Measurements from ENCODE around the gene ENDOV.
A peak's percentile ranks its signal among the peaks of the same experiment; 100 is the strongest.

The ENDOV gene

DNA sequence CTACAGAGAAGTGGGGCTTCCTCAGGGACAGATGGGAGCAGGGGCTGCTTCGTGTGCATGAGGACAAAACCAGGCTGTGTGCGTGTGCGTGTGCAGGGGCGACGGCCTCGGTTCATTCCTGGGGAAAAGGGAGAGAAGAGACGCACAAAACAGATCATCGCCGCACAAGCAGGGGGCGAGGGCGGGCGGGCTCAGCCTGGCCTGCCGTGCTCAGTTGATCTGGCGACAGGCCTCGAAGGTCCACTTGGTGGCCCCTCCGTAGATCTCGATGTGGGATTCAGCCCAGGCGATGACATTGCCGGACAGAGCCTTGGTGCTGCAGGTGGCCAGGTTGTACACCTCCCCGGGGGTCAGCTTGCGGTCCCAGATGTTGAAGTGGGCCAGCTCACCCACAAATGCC, 55.6 kb downstream of the ENDOV start:
- no peak for DNase-seq

DNA sequence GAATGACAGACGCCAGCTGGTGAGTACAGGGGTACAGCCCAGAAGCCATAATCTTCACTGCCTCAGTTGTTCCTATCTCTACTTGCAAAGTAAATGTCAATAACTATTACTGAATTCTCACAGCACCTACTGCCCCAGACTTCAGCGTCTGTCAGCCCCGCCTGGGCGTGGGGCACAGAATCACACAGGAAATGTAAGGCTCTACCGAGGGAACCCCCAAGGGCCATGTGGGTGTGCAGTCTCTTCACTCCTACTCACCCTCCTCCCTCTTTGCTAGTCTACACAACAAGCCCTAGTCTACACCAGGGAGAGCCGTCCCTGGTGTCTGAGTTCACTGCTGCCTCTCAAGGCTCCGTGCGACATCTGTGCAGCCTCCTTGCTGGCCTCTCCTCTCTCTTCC, 57.0 kb downstream of the ENDOV start:
- no peak for DNase-seq

DNA sequence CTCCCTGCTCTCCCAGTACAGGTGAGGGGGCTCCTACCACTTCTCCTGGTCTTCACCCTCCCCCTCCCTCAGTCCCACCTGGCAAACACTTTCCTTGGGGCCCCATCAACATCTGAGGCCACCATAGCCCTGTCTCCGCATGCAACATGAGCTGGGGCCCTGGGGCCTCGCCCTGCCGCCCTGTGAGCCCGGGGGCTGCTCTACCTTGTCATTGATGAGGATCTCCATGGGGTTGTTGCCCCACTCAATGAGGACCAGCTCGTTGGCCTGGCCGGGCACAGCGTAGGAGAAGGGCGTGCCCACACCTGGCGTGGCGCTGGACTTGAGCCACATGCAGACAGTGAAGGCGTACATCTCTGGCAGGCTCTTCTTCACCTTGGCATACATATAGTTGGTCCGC, 58.0 kb downstream of the ENDOV start:
- no peak for DNase-seq

DNA sequence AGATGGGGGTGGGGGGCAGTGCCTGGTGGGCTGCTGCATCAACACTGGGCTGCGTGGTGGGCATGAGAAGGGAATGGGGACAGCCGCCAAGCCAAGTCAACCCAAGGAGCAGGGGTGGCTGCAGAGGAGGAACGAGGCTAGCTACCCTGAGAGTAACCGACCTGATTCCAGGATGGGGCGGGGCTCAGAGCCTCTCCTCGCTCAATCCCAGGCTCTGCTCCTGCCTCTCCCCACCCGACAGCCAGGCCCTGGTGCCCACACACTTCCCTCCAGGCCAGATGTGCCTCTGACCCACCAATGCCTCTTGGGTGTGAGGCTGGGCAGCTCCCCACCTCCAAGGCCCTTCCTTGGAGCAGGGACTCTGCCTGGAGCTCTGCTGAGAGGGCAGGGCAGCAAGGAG, 58.7 kb downstream of the ENDOV start:
- DNase-seq = no peak

DNA sequence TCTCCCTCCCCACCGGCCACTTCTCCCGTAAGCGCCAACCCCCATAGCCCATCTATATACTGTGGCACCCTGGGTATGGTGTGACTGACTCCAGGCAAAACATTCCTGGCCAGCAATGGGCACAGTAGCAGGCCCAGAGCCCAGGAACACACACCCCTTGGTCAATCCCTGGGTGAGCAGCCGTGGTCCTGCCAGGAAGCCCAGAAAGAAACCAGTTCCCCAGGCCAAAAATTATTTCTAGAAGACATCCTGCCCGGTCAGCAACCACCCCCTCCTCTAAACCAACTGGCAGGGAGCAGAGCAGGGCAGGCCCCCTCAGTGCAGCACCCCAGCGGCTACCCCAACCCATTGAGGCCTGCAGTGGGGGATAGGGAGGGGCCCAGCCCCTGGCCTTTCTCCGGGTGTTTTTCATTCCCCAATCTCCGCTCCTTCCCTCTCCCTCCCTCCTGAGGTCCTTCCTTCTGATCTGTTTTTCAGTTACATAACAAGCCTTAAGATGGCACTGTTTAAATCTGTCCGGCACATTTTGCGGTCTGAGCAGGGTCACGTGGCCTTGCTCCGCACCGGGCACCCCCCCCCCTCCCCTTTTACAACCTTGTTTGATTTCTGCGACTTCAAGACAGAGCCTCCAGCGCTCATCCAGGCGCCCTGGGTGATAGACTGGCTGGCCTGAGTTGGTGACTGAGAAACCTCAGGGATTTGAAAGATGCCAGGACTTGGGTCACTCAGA, 59.4 kb downstream of the ENDOV start:
- DNase-seq = no peak

DNA sequence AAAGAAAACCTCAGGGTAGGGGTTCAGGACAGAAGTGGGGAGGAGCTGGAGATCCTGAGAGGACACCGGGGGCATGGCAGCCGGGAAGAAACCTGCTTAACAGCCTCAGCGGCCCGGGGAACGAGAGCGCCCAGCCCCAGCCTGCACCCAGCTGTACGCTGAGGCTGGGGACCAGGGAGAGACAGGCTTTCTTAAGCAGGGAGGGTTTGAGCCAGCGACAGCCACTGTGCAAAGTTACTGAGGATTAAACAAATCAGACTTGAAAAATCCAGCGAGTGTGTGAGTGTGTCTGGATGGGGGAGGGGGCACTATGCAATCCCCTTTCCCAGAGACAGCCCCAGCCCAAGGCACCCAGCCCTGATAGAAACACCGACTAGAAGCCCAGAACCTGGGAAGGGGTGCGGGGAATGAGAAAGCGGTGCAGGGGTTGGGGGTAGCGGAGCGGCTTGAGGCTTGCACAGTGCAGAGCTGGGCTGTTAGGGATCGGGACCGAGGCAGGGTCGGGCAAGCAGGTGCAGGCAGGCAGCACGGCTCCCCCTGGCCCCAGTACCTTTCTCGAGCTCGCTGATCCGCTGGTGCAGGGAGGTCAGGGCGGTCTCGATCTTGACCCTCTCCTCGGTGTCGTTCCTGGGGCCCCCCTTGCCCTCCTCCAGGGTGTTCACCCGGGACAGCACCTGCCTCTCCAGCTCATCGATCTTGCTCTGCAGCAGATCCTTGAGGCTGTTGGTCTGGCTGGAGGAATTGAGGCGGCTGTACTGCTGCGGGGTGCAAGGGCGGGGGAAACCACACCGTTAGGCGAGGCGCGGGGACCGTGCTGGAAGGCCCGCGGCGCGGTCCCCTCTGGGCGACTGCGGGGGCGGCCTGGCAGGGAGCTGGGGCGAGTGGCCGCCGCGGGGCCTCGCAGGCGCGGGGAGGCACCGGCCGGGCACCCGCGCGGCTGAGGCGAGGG, 60.3 kb downstream of the ENDOV start:
- DNase-seq = no peak

DNA sequence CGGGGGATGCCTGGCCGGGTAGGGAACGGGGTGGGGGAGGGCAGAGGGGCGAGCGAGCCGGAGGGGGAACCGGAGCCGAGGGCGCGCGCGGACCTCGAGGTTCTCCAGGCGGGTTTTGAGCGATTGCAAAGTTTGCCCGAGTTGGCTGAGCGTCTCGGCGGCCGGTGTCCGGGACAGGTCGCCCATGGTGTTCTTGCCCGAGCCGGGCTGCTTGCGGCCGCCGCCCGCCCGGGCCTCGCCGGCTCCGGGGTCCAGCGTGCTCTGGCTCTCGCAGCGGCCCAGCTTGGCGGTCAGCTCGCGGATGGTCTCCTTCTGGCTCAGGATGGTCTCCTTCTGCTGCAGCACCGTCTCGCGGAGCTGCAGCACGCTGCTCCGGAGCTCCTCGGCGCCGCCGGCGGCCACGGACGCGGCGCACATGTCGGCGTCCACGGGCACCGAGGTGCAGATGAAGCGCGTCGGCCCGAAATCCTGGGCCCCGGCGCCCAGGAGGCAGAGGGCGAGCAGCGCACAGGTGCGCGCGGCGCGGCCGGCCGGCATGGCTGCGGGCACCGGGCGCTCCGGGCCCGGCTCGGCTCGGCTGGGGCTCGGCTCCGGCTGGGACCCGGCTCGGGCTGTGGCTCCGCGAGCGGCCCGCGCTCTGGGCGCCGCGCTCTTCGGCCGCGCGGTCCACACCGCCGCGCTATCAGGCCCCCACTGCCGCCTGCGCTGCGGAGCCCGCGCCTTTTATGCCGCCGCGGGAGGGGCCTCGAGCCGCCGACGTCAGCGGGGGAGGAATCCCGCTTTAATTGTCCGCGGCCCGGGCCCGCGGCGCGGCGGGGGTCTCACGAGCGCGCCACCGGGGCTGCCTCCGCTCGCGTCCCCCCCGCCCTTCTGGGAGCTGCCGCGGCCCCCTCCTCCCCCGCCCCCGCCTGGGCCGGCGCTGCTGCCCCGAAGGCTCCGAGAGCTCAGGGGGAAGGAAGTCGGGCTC, 61.2 kb downstream of the ENDOV start, which contains the start of gene NPTX1:
NPTX1 (minus strand) TSS at position 698 of the 967 bp plus-strand sequence; CDS start at position 537, 161 bp downstream.
- DNase-seq = no peak

DNA sequence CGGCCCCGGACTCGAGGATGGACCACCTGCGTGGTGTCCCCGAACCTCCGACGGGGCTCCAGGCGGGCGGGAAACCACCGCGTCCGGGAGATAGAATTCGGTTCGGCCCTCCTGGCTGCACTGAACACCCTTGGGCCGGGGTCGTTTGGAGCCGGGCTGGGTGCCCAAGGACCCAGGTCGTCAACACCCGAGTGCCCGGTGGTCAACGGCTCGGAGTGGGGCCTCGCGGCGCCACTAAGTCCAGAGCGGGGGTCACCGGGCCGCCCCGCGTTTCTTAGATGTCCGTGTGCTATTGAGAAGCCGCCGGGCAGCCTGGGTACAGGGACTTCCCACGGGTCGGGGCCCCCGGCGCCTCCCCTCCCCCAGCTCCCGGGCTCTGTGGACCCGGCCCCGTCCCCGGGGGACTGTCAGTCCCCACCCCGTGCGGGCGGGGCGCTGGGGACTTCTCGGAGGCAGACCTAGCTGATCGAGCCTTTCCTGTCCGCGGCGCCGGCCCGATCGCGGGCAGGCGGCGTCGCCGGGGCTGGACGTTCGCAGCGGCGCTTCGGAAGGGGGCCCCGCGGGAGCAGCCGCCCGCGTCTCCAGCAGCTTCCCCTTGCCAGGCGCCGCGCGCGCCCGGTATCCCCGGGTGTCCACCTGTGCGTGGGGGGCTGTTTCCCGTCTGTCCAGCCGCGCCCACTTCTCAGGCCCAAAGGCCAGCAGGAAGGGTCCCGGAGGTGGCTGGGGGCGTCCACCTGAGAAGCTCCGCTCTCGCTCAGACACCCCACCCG, 62.1 kb downstream of the ENDOV start:
- no peak for DNase-seq

DNA sequence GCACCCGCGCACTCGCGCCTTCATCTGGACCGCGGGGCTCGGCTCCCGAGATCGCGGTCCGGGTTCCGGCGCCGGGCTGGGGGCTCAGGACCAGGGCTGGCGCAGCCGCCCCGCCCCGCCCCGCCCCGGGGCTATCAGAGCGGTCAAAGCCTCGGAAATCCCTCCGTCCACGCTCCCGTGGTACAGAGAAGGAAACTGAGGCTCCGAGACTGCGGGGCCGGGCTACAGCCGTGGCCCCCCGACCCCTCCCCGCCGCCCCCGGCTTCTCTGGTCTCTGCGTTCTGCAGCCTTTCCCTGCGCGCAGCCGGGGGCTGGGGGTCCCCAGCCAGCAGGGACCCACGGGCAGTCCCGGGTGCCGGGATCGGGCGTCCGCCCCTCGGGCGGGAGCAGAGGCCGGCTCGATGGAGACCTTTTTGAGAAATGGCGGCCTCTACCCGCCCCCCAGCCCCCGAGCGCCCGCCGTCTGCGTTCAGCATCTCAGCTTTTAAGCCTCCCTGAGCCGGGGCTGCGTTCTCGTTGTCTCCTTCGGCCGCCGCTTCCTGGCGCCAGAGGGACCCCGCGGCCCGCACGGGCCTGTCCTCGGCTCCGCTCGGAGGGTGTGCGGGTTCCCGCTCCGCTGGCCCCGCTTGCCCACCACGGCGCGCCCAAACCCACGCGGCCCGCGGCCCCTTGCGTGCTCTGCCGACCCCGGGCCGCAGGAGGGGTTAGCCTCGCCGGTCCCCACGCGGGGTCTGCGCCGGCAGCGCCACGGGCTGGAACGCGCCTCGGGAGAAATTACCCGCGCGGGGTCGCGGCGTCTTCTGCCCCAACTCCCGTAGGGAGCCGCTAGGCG, 62.9 kb downstream of the ENDOV start:
- DNase-seq = peak; percentile 65

DNA sequence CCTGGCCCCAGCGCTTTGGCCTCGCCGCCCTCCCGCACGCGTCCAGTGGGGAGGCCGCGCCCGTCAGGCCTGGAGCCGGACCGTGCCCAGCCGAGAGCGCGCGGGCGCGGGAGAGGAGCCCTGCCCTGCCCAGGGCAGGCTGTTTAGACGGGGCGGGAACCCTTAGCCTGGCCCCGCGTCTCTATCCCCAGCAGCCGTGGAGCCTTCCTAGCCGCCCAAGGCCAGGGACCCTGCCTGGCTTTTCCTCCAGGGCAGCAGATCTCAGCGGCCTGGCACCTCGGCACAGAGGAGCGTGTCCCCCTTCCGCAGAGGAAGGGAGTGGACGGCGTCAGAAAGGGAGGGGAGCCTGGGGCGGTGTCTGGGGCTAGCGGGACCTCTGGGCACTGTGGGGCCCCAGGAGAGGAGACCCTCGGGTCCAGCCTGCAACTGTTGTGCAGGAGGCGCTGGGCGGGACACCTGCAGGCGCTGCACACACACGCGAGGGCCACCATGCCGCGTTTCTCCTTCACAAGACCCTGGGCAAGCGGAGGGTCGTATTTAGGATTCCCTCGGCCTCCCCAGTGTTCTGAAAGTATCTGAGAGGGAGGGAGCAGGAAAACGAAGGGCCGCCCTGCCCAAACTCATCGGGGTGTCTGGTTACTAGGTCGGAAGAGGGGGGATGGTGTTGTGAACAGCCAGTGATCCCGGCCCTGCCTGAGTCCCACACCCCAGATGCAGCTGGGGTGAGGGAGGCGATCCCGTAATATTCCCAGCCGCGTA, 63.7 kb downstream of the ENDOV start:
- DNase-seq = no peak

DNA sequence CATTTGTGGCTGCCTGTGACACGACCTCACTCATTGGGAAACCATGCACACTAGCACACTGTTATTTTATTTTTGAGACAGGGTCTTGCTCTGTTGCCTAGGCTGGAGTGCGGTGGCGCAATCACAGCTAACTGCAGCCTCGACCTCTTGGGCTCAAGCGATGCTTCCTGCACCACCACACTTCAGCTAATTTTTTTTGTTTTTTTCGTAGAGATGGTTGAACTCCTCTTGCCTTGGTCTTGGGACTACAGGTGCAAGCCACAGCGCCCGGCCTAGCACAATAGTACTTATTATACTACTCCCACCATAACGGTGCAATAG, 64.2 kb downstream of the ENDOV start:
- DNase-seq = no peak

DNA sequence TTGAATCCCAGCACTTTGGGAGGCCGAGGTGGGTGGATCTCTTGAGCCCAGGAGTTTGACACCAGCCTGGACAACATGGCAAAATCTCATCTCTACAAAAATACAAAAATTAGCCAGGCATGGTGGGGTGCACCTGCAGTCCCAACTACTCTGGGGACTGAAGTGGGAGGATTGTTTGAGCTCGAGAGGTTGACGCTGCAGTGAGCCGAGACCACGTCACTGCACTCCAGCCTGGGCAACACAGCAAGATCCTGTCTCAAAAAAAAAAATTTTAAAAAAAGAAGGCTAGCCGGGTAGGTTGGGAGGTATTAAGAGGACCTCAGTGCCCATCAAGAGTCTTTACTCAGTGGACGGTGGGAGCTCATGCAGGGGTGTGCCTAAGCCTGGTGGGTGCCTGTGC, 65.3 kb downstream of the ENDOV start:
- DNase-seq = no peak

DNA sequence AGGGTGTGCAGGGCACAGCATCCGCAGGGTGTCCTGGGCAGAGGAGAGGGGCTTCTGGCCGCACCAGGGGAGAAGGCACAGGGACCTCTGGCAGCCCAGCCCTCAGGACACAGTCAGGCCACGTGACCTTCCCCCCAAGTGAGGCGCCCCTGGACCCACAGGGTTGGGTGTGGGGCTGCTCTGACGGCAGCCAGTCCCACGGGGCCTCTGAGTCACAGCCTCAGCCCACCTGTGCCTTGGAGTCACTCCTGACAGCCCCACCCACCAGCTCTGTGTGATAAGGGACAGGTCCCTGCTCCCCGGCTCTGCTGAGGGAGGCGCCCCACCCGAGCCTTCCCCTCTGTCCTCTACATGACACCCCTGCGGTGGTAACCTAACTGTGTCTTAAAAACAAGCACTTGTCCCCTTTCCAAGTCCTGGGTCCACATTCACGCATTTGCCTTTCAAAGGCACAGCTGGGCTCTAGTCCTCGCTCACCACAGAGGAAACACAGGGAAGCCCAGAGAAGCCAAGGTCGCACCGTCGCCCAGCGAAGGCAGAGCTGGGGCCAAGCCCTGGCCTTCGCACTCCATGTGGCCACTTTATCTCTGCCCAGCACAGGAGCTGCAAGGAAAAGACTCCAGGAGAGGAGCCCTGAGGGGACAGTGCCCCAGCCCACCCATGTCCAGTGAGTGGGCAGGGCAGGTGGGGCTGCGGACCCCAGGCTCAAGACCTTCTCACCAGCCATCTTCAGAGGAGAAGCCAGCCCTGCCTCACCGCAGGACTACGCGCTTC, 66.5 kb downstream of the ENDOV start:
- DNase-seq = no peak

DNA sequence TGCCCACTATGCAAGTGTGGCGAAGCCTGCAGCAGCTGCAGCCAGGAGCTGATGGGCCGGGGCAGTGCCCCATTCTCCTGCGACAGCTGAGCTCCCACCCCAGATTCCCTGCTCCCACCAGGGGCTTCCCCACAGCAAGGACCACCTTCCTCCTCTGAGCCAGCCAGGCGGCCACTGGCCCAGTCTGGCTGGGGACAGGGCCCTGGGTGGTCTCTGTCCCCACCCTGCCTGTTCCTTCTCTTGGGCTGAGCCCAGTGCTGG, 67.0 kb downstream of the ENDOV start:
- no peak for DNase-seq

DNA sequence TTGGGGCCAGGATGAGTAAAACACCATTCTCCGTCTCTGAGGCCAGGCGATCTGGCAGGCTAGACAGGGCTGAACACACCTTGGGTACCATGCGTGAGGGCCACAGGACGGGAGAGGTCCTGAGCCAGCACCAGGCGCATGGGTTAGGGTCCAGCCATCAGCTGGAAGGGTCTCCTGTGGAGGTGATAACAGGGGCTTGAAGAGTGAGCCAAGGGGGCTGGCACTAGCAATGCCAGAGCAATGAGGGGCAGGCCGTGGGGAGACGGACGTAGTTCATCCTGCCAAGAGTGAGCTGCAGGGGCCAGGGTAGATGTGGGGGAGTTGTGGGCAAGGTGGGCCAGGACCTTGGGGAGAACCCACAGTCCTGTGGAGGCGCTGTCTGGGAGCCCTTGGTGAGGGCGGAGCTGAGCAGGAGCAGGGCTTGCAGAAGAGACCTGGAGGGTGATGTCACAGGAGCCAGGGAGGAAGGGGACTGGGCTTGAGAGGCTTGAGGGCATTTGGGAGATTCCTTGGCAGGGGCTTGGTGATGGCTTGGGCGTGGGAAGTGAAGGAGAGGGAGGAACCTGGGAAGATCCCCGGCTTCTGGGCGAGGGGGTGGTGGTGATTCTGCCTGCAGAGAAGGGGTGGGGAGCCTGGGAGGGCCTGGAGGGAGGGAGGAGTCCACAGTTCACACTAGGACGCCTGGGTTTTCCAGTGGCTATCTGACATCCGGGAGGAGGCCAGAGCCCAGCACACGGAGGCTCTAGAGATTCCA, 67.8 kb downstream of the ENDOV start:
- no peak for DNase-seq

DNA sequence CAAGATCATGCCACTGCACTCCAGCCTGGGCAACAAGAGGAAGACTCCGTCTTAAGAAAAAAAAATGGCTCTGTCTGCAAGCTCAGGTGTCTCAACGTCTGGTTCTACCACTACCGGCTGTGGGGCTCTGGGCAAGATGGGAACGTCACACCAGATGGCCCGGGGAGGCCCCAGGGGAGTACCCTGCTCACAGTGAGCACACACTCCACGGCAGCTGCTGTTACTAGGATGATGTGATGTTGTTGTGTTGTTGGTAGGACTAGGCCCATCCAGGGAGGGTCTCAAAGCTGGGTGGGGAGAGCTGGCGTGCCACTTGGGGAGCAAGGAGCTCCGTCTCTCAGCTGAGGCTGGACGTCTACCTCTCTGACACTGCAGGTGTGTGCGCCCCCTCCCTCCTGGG, 70.9 kb downstream of the ENDOV start:
- no peak for DNase-seq

DNA sequence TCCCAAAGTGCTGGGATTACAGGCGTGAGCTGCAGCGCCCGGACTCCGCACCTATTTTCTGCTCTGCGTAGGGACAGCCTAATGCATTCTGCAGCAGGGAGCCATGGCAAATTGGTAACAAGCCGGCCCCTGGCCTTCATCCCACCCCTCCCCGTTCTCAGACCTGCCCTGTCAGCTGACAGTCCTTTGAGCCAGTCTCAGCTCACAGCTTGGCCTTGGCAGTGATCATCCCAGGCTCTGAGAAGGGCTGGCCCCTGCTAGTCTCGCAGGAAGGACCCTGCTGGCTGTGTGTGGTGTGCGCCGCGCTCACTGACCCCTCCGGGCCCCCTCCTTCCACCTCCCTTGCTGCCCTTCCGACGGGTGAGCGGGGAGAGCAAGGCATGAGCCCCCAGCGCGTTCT, 71.7 kb downstream of the ENDOV start:
- DNase-seq = no peak

DNA sequence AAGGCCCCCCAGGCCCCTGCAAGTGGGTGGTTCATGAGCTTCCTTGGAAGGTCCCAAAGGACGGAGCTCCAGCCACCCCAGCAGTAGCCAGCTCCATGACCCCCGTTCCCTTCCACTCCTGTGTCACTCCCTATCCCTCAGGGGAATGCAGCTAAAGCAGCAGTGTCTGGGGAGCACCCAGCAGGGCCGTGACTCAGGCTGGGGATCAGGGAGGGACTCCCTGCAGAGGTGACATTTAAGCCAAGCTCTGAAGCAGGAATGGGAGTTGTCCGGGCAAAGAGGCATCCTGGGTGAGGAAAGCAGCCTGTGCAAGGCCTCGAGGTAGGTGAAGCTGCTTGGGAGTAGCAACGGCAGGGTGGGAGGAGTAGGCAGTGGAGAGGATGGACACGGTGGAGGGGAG, 72.5 kb downstream of the ENDOV start:
- DNase-seq = no peak
